ENCODE data around the gene C1QTNF1. TPM values are rescaled to one million over a fixed set of nuclear protein-coding genes. Genes with fewer than 3 reads are reported as not detected.
A peak's percentile ranks its signal among the peaks of the same experiment; 100 is the strongest.

Gene C1QTNF1
- total RNA-seq, 1 experiment from 2014 or later = 19.9 TPM

GRCh38 chr17:78991017-78991738 is 32.8 kb upstream of the C1QTNF1 start:
- Mint-ChIP-seq H3K9me3 (ENCODE audit: unreplicated experiment) (no peaks in the 10 kb centered on the region), H3K36me3 (ENCODE audit: insufficient read depth, unreplicated experiment) (peaks cover 53% of the 10 kb centered on the region), H3K4me3 (ENCODE audit: unreplicated experiment) (no peak overlapping the region), H3K4me1 (ENCODE audit: low read depth, unreplicated experiment) (no peaks in the 10 kb centered on the region), H3K27ac (ENCODE audit: unreplicated experiment) (no peak overlapping the region), H3K27me3 (ENCODE audit: insufficient read depth, unreplicated experiment) (no peaks in the 10 kb centered on the region)
- intact Hi-C loops (cut with micrococcal nuclease; ENCODE audit: unreplicated experiment) = no loop called here
- Histone ChIP-seq H3K4me1 (peaks cover 13% of the 10 kb centered on the region), H3K36me3 (ENCODE audit: control insufficient read depth, insufficient read depth, low read length) (0 out of 2 replicates have a peak, but pooled peaks cover 2% of the 10 kb centered on the region), H3K4me3 (ENCODE audit: low read depth, low read length) (no peak overlapping the region), H3K9me3 (no peaks in the 10 kb centered on the region), H3K27me3 (replicated peaks; ENCODE audit: control insufficient read depth, insufficient read depth, low read length) (no peaks in the 10 kb centered on the region)
- TF ChIP-seq CTCF (IDR thresholded peaks at IDR 0.05; ENCODE audit: insufficient read depth in 1 of 2, low read depth in 1 of 2, low read length in 1 of 2, severe bottlenecking in 1 of 2, unreplicated experiment in 1 of 2) = no peak
- DNase-seq = peak in 1 of 2 experiments; percentile 29
- ChIA-PET CTCF (no interaction called here), POLR2A (no interaction called here)
- no TSS peak for BruUV-seq (replicated peaks)

GRCh38 chr17:78991906-78992532 is 31.9 kb upstream of the C1QTNF1 start:
- H3K4me1 ChIP-seq = peaks cover 6% of the 10 kb centered on the region
- ChIA-PET POLR2A (no interaction called here), CTCF (no interaction called here)
- DNase-seq = peak in 1 of 2 experiments; percentile 20
- H3K9me3 ChIP-seq = no peaks in the 10 kb centered on the region
- H3K9me3 Mint-ChIP-seq (ENCODE audit: unreplicated experiment) = no peaks in the 10 kb centered on the region
- no peaks in the 10 kb centered on the region for H3K4me1 Mint-ChIP-seq (ENCODE audit: low read depth, unreplicated experiment)
- BruUV-seq (replicated peaks) = TSS peak; percentile 40
- H3K27me3 Mint-ChIP-seq (ENCODE audit: insufficient read depth, unreplicated experiment) = no peaks in the 10 kb centered on the region
- TF ChIP-seq CTCF (IDR thresholded peaks at IDR 0.05; ENCODE audit: insufficient read depth in 1 of 2, low read depth in 1 of 2, low read length in 1 of 2, severe bottlenecking in 1 of 2, unreplicated experiment in 1 of 2) = no peak
- H3K4me3 ChIP-seq (ENCODE audit: low read depth, low read length) = no peak overlapping the region
- 0 out of 2 replicates have a peak, but pooled peaks cover 2% of the 10 kb centered on the region for H3K36me3 ChIP-seq (ENCODE audit: control insufficient read depth, insufficient read depth, low read length)
- H3K4me3 Mint-ChIP-seq (ENCODE audit: unreplicated experiment) = no peak overlapping the region
- peaks cover 57% of the 10 kb centered on the region for H3K36me3 Mint-ChIP-seq (ENCODE audit: insufficient read depth, unreplicated experiment)
- H3K27ac Mint-ChIP-seq (ENCODE audit: unreplicated experiment) = no peak overlapping the region
- intact Hi-C loops (cut with micrococcal nuclease; ENCODE audit: unreplicated experiment) = no loop called here
- no peaks in the 10 kb centered on the region for H3K27me3 ChIP-seq (replicated peaks; ENCODE audit: control insufficient read depth, insufficient read depth, low read length)

- POLR2A ChIA-PET = no interaction called here
- peaks cover 61% of the 10 kb centered on the region for H3K36me3 Mint-ChIP-seq (ENCODE audit: insufficient read depth, unreplicated experiment)
- no peak for TF ChIP-seq CTCF (IDR thresholded peaks at IDR 0.05; ENCODE audit: insufficient read depth in 1 of 2, low read depth in 1 of 2, low read length in 1 of 2, severe bottlenecking in 1 of 2, unreplicated experiment in 1 of 2)
- no peaks in the 10 kb centered on the region for H3K27me3 Mint-ChIP-seq (ENCODE audit: insufficient read depth, unreplicated experiment)
- H3K4me1 ChIP-seq = peaks cover 2% of the 10 kb centered on the region
- no peaks in the 10 kb centered on the region for H3K9me3 Mint-ChIP-seq (ENCODE audit: unreplicated experiment)
- CTCF ChIA-PET = no interaction called here
- 0 out of 2 replicates have a peak, but pooled peaks cover 2% of the 10 kb centered on the region for H3K36me3 ChIP-seq (ENCODE audit: control insufficient read depth, insufficient read depth, low read length)
- no peaks in the 10 kb centered on the region for H3K4me1 Mint-ChIP-seq (ENCODE audit: low read depth, unreplicated experiment)
- no TSS peak for BruUV-seq (replicated peaks)
- intact Hi-C loops (cut with micrococcal nuclease; ENCODE audit: unreplicated experiment) = no loop called here
- no peaks in the 10 kb centered on the region for H3K9me3 ChIP-seq
- H3K27ac Mint-ChIP-seq (ENCODE audit: unreplicated experiment) = no peak overlapping the region
- no peak for DNase-seq
- no peak overlapping the region for H3K4me3 ChIP-seq (ENCODE audit: low read depth, low read length)
- H3K4me3 Mint-ChIP-seq (ENCODE audit: unreplicated experiment) = no peak overlapping the region
- H3K27me3 ChIP-seq (replicated peaks; ENCODE audit: control insufficient read depth, insufficient read depth, low read length) = no peaks in the 10 kb centered on the region
Measured at GRCh38 chr17:78992542-78993212, 31.3 kb upstream of the C1QTNF1 start.

Measured in Caco-2 (cell line).